GM18873 (cell line): ENCODE results near the gene OPN1MW.
"Not testable (repeated sequence)": the region's sequence is repeated elsewhere in the genome, so short reads cannot be mapped to it uniquely, and the experiment has no call there.

ENCODE experiments used
- ATAC-seq: cut with Tn5 transposase; IDR thresholded peaks from one replicate; pipeline ENCODE4 v1.9.1; 2021; ENCODE audit warnings: mild to moderate bottlenecking, moderate library complexity, moderate number of reproducible peaks; ENCODE audit not compliant: unreplicated experiment, low FRiP score

Gene OPN1MW

GRCh38 chrX:154182296-154182695 lies at the start of gene OPN1MW:
Gene OPN1MW (plus strand): TSS chrX:154182596. CDS start chrX:154182678, 82 bp downstream.
- not testable (repeated sequence) for ATAC-seq

GRCh38 chrX:154135458-154136229 lies 46.8 kb upstream of the OPN1MW start:
- no peak for ATAC-seq

- ATAC-seq, result no peak
Observed at GRCh38 chrX:154136627-154137161, 45.7 kb upstream of the OPN1MW start.

GRCh38 chrX:154138857-154139256 lies 43.5 kb upstream of the OPN1MW start:
- no peak for ATAC-seq

- ATAC-seq, result no peak
Observed at GRCh38 chrX:154140206-154140605, 42.2 kb upstream of the OPN1MW start.

- ATAC-seq, result no peak
Observed at GRCh38 chrX:154140742-154141141, 41.7 kb upstream of the OPN1MW start.

GRCh38 chrX:154142386-154142785 lies 40.0 kb upstream of the OPN1MW start:
- ATAC-seq, result no peak

- no peak for ATAC-seq
Observed at GRCh38 chrX:154142950-154143745, 39.2 kb upstream of the OPN1MW start.

GRCh38 chrX:154144010-154144409 lies 38.4 kb upstream of the OPN1MW start, which contains the start of gene OPN1LW:
Gene OPN1LW (plus strand): TSS chrX:154144243. CDS start chrX:154144284, 41 bp downstream.
- not testable (repeated sequence) for ATAC-seq

- not testable (repeated sequence) for ATAC-seq
Observed at GRCh38 chrX:154151030-154151429, 31.4 kb upstream of the OPN1MW start.

- not testable (repeated sequence) for ATAC-seq
Observed at GRCh38 chrX:154156221-154156620, 26.2 kb upstream of the OPN1MW start.

- ATAC-seq, result not testable (repeated sequence)
Observed at GRCh38 chrX:154157207-154157606, 25.2 kb upstream of the OPN1MW start.

- ATAC-seq, result not testable (repeated sequence)
Observed at GRCh38 chrX:154159345-154159744, 23.1 kb upstream of the OPN1MW start.

GRCh38 chrX:154164902-154165301 lies 17.5 kb upstream of the OPN1MW start:
- ATAC-seq, result not testable (repeated sequence)

- not testable (repeated sequence) for ATAC-seq
Observed at GRCh38 chrX:154168384-154168783, 14.0 kb upstream of the OPN1MW start.

- not testable (repeated sequence) for ATAC-seq
Observed at GRCh38 chrX:154172535-154172943, 9.9 kb upstream of the OPN1MW start.

GRCh38 chrX:154174356-154174755 lies 8.0 kb upstream of the OPN1MW start:
- ATAC-seq, result not testable (repeated sequence)

GRCh38 chrX:154183794-154184193 lies 1.4 kb downstream of the OPN1MW start:
- ATAC-seq, result not testable (repeated sequence)

GRCh38 chrX:154192846-154193245 lies 10.4 kb downstream of the OPN1MW start:
- ATAC-seq, result not testable (repeated sequence)

GRCh38 chrX:154194316-154194715 lies 11.9 kb downstream of the OPN1MW start:
- ATAC-seq, result not testable (repeated sequence)

GRCh38 chrX:154196466-154196865 lies 14.1 kb downstream of the OPN1MW start:
- ATAC-seq, result not testable (repeated sequence)
